Heart right ventricle (tissue), 16 donors: Measurements from ENCODE around the gene TNFSF15. TPM values are rescaled to one million over a fixed set of nuclear protein-coding genes. Genes with fewer than 3 reads are reported as not detected.

ENCODE experiments used
- ATAC-seq, 8 donors: fragments of 200-7000 bp; cut with Tn5 transposase; one replicate each; pipeline ENCODE4 v1.9.1; 2020; ENCODE audit warnings: mild to moderate bottlenecking in 8 of 8, moderate library complexity in 8 of 8, moderate number of reproducible peaks in 1 of 8
- DNase-seq, 2 donors: peaks; one replicate each; pipeline ENCODE4 v3.0.0-alpha.2; 2020
- H3K27ac ChIP-seq, 10 donors: fragments of 200-600 bp; sonication (generic) in 2 of 10; one replicate each; pipeline versions ENCODE4 v1.5.0 to v1.8.0; 2020 to 2022; ENCODE audit warnings: mild to moderate bottlenecking in 3 of 10
- H3K27me3 ChIP-seq, 7 donors: fragments of 200-600 bp; one replicate each; pipeline ENCODE4 v1.8.0; 2021 to 2022; ENCODE audit warnings: mild to moderate bottlenecking in 2 of 7
- H3K36me3 ChIP-seq, 9 donors: fragments of 200-600 bp; sonication (generic) in 1 of 9; one replicate each; pipeline versions ENCODE4 v1.5.0 to v1.8.0; 2020 to 2022; ENCODE audit warnings: mild to moderate bottlenecking in 2 of 9
- H3K4me1 ChIP-seq, 9 donors: fragments of 200-600 bp; sonication (generic) in 1 of 9; one replicate each; pipeline versions ENCODE4 v1.5.0 to v1.8.0; 2020 to 2022; ENCODE audit warnings: mild to moderate bottlenecking in 4 of 9
- H3K4me3 ChIP-seq, 10 donors: fragments of 200-600 bp; sonication (generic) in 2 of 10; one replicate each; pipeline versions ENCODE4 v1.5.0 to v1.8.0; 2020 to 2022; ENCODE audit warnings: mild to moderate bottlenecking in 7 of 10, moderate library complexity in 2 of 10
- H3K9me3 ChIP-seq, 11 donors: fragments of 200-600 bp in 10 of 11; sonication (generic) in 2 of 11; one replicate each; pipeline versions ENCODE4 v1.5.0 to v1.8.0; 2013 to 2022; ENCODE audit warnings: mild to moderate bottlenecking in 2 of 11, control low read depth in 1 of 11, moderate library complexity in 1 of 11
- WGBS, 2 donors: extraction: QIAGEN DNeasy Blood & Tissue Kit; methylation state at CpG; one replicate each; pipeline ENCODE4 v1.1.7; 2013; ENCODE audit warnings: inconsistent platforms in 1 of 2; 5-methylcytosine and 5-hydroxymethylcytosine counted together
- intact Hi-C, 10 donors: fragments of 100-400 bp; cut with DNase I; formaldehyde crosslinking; loops; one replicate each; pipeline versions ENCODE4 v1.11.1 to v1.14.2; 2022
- polyA plus RNA-seq, 2 donors: library from polyadenylated mRNA; stranded (reverse); fragments of 200-250 nt; gene quantifications; one replicate each; pipeline ENCODE4 v1.2.3, GENCODE V29; 2013
- total RNA-seq, 10 donors: library from RNA; stranded (reverse); fragmentation: NEBNext Ultra II Directional in 3 of 10; extraction: Animal tissue kit (Norgen Biotek cat#: 25700) in 3 of 10; gene quantifications; one replicate each; pipeline versions ENCODE4 v1.2.1 to v1.2.4, GENCODE V29; 2021 to 2023
- TF ChIP-seq, protein P1 (sequence below), 9 donors: fragments of 200-600 bp; sonication (generic) in 2 of 9; IDR thresholded peaks; one replicate each; pipeline versions ENCODE4 v1.5.0 to v1.8.0; 2021 to 2022; ENCODE audit warnings: antibody characterized with exemption in 9 of 9, mild to moderate bottlenecking in 5 of 9, moderate library complexity in 1 of 9
- donor health status: Arrhythmogenic right ventricular cardiomyopathy.
- donor health status: ischemic (EF 13 %, LVEDD 7.1; RV severe dilation, severe dysfunction).
- donor health status: healthy with polysubstance abuse.
- donor health status: DM: no; HTN: yes; CAD: no.
- donor health status: DM: no; HTN: no; CAD: no.
- donor health status: ischemic (EF 25% LVEDD 6.9; RV normal size, moderate dysfunction).
- donor health status: ischemic (EF 25% LVEDD 5.7; RV mildly dilated, moderate dysfunction).
- donor health status: healthy.
- donor health status: DM: yes; HTN: yes; CAD: no.
- donor health status: Ischemic cardiomyopathy.
- donor health status: ischemic (EF 35%, LVEDD 5.7; RV mildly dilated, moderate dysfunction).
- donor health status: nonischemic (EF 11% LVEDD 7.7; RV severe dilation, severe dysfunction).
- donor health status: DM: yes; HTN: yes; CAD: no.
- donor health status: PGD.
- donor health status: ischemic (EF 29% LVEDD 5.4; RV normal size, mild dysfunction).
- donor health status: nonischemic (EF 23%, LVEDD 6.1; RV moderate dilation, normal function).

The TNFSF15 gene
- total and polyA plus RNA-seq, 12 donors = 0.01 to 0.62 (median 0.05) TPM; not detected in 5

DNA sequence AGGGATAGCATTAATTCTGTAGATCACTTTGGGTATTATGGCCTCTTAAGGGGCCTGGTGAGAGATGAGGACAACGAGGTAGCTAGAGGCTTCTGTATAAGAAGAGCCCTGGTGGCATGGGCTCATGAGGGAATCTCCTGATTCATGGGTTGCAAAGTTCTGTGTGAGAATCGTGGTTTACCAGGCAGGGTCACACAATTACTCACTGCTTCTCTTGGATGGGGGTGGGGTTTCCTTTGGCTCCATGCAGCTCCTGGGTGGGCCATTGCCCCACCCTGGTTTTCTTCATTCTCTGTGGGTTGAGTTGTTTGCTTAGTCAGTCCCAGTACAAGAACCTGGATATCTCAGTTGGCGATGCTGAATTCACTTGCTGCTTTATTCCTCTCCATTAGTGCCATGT lies 30.9 kb upstream of the TNFSF15 start:
- DNase-seq (no peak), ATAC-seq (no peak)
- intact Hi-C loops = no loop called here
- H3K4me1 ChIP-seq = no peaks in the 10 kb centered on the region
- TF ChIP-seq, protein P1, sequence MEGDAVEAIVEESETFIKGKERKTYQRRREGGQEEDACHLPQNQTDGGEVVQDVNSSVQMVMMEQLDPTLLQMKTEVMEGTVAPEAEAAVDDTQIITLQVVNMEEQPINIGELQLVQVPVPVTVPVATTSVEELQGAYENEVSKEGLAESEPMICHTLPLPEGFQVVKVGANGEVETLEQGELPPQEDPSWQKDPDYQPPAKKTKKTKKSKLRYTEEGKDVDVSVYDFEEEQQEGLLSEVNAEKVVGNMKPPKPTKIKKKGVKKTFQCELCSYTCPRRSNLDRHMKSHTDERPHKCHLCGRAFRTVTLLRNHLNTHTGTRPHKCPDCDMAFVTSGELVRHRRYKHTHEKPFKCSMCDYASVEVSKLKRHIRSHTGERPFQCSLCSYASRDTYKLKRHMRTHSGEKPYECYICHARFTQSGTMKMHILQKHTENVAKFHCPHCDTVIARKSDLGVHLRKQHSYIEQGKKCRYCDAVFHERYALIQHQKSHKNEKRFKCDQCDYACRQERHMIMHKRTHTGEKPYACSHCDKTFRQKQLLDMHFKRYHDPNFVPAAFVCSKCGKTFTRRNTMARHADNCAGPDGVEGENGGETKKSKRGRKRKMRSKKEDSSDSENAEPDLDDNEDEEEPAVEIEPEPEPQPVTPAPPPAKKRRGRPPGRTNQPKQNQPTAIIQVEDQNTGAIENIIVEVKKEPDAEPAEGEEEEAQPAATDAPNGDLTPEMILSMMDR (IDR thresholded peaks at IDR 0.05) = no peak
- H3K36me3 ChIP-seq = no peaks in the 10 kb centered on the region
- peaks cover 0 to 11% (median 0%) of the 10 kb centered on the region in 7 donors for H3K27me3 ChIP-seq
- peaks cover 0 to 8% (median 0%) of the 10 kb centered on the region in 11 donors for H3K9me3 ChIP-seq
- WGBS, 2 donors = 86 to 87% methylated on average over 3 of the region's 3 CpGs
- H3K4me3 ChIP-seq = no peak overlapping the region
- no peak overlapping the region for H3K27ac ChIP-seq

DNA sequence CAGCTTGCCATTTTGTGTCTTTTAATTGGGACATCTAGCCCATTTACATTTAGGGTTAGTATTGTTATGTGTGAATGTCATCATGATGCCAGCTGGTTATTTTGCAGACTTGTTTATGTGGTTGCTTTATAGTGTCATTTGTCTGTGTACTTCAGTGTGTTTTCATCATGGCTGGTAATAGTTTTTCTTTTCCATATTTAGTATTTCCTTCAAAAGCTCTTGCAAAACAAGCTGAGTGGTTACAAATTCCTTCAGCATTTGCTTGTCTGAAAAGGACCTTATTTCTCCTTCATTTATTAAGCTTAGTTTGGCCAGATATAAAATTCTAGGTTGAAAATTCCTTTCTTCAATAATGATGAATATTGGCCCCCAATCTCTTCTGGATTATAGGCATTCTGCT lies 28.5 kb upstream of the TNFSF15 start:
- Histone ChIP-seq H3K9me3 (peaks cover 0 to 8% (median 0%) of the 10 kb centered on the region in 11 donors), H3K27ac (no peak overlapping the region), H3K27me3 (peaks cover 0 to 11% (median 0%) of the 10 kb centered on the region in 7 donors), H3K36me3 (no peaks in the 10 kb centered on the region), H3K4me1 (no peaks in the 10 kb centered on the region), H3K4me3 (no peak overlapping the region)
- TF ChIP-seq, protein P1 (IDR thresholded peaks at IDR 0.05) = no peak
- intact Hi-C loops = no loop called here
- no peak for DNase-seq
- ATAC-seq = no peak

DNA sequence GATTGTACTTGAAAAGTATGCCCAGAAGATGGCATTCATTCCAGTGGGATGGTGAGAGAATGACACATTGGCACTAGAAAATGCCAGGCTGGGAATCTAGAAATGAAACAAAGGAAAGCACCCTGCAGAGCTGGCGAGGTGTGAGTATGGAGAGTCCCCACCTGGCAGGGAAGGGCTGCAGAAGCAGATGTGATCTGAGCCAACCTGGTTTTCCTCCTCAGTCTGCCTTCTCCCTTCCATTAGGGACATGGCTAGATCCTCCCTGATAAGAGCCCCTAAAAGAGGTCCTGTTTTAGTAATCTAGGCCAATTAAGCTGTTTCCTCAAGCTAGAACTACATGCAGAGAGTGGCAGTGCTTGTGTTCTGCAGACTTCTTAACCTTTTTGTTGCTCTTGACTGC lies 24.7 kb upstream of the TNFSF15 start:
- H3K27ac ChIP-seq = no peak overlapping the region
- H3K9me3 ChIP-seq = peaks cover 0 to 8% (median 0%) of the 10 kb centered on the region in 11 donors
- TF ChIP-seq, protein P1 (IDR thresholded peaks at IDR 0.05) = no peak
- peaks cover 0 to 5% (median 0%) of the 10 kb centered on the region in 7 donors for H3K27me3 ChIP-seq
- 67 to 94% methylated on average over 1 of the region's 1 CpG for WGBS, 2 donors
- no peaks in the 10 kb centered on the region for H3K36me3 ChIP-seq
- ATAC-seq = no peak
- intact Hi-C loops = no loop called here
- H3K4me3 ChIP-seq = no peak overlapping the region
- no peak for DNase-seq
- no peaks in the 10 kb centered on the region for H3K4me1 ChIP-seq

DNA sequence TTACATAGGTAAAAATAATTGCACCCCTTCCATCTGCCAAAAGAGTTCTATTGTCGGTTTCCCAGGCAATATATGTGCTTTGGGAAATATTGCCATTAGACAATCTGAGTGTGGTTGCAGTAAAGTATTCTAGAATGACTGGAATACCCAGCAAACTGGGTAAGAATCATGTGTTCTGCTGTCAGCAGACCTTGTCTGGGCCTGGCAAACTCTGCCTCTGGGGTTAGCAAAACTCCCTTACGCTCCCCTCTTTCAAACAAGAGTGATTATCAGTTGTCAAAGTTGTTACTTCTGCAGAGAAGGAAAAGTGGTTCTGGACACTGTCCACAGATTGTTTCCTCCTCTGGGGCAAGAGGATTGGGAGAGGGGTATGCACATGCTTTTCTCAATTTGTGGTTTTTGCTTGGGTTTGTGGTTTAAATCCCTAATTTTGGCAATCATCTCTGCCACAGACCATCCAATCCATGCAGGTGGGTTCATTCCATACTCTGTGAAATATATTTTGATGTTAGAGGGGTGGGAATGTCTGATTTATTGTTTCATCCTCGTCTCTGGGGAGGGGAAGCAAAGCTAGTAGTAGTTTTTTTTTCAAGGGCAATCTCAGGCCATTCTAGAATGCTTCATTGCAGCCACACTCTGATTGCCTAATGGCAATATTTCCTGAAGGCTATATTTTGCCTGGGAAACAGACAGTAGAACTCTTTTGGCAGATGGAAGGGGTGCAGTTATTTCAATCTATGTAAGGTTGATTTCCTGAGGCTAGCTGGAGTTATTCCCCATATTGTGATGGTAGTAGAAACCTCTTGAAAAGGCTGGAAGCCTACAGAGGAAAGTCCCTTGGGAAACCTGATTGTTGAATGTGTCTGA lies 24.0 kb upstream of the TNFSF15 start:
- intact Hi-C loops = no loop called here
- H3K4me1 ChIP-seq = no peaks in the 10 kb centered on the region

More for the DNA sequence above, 24.0 kb upstream of the TNFSF15 start:
- 71 to 75% methylated on average over 3 of the region's 3 CpGs for WGBS, 2 donors
- TF ChIP-seq, protein P1 (IDR thresholded peaks at IDR 0.05) = no peak
- H3K9me3 ChIP-seq = peaks cover 0 to 8% (median 0%) of the 10 kb centered on the region in 11 donors
- no peaks in the 10 kb centered on the region for H3K27me3 ChIP-seq
- ATAC-seq (no peak), DNase-seq (no peak)
- no peak overlapping the region for H3K27ac ChIP-seq
- H3K4me3 ChIP-seq = no peak overlapping the region
- no peaks in the 10 kb centered on the region for H3K36me3 ChIP-seq
